ENCODE results near the gene TRUB2. TPM values are rescaled to one million over a fixed set of nuclear protein-coding genes. Genes with fewer than 3 reads are reported as not detected.

Gene TRUB2
- total RNA-seq, 1 donor from 2014 or later: 8.3 TPM

- no peak overlapping the region for H3K4me3 ChIP-seq
- peaks cover 18% of the 10 kb centered on the region for H4K20me1 ChIP-seq (ENCODE audit: low read depth)
- peaks cover 16% of the 10 kb centered on the region for H3F3A ChIP-seq (ENCODE audit: low read depth)
- Mint-ChIP-seq H3K27me3 (ENCODE audit: insufficient read depth, low read depth) (peaks cover 2% of the 10 kb centered on the region), H3K4me1 (peaks cover 5% of the 10 kb centered on the region), H3K4me3 (peak overlapping the region; percentile 48), H3K27ac (peak overlapping the region; percentile 69), H3K36me3 (peaks cover 5% of the 10 kb centered on the region), H3K9me3 (no peaks in the 10 kb centered on the region)
- no peak for TF ChIP-seq EZH2 (IDR thresholded peaks at IDR 0.05)
- no peak for TF ChIP-seq EZH2phosphoT487 (IDR thresholded peaks at IDR 0.05)
- TF ChIP-seq, protein P1, sequence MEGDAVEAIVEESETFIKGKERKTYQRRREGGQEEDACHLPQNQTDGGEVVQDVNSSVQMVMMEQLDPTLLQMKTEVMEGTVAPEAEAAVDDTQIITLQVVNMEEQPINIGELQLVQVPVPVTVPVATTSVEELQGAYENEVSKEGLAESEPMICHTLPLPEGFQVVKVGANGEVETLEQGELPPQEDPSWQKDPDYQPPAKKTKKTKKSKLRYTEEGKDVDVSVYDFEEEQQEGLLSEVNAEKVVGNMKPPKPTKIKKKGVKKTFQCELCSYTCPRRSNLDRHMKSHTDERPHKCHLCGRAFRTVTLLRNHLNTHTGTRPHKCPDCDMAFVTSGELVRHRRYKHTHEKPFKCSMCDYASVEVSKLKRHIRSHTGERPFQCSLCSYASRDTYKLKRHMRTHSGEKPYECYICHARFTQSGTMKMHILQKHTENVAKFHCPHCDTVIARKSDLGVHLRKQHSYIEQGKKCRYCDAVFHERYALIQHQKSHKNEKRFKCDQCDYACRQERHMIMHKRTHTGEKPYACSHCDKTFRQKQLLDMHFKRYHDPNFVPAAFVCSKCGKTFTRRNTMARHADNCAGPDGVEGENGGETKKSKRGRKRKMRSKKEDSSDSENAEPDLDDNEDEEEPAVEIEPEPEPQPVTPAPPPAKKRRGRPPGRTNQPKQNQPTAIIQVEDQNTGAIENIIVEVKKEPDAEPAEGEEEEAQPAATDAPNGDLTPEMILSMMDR (IDR thresholded peaks at IDR 0.05): no peak
- no peaks in the 10 kb centered on the region for H3K4me1 ChIP-seq
- DNase-seq (ENCODE audit: low spot score): no peak
- H3K9me3 ChIP-seq (ENCODE audit: low read depth): no peaks in the 10 kb centered on the region
- no peak overlapping the region for H3K27ac ChIP-seq
- peaks cover 9% of the 10 kb centered on the region for H3K27me3 ChIP-seq
- H2AFZ ChIP-seq (replicated peaks): no peak overlapping the region
- H3K79me2 ChIP-seq (ENCODE audit: low read depth): no peaks in the 10 kb centered on the region
- no peak overlapping the region for H3K9ac ChIP-seq
- no peak overlapping the region for H3K4me2 ChIP-seq
- no peaks in the 10 kb centered on the region for H3K36me3 ChIP-seq
Observed at GRCh38 chr9:128337936-128338335, 15.7 kb upstream of the TRUB2 start.

GRCh38 chr9:128335914-128336313 is 13.7 kb upstream of the TRUB2 start:
- Histone ChIP-seq H3K9ac (no peak overlapping the region), H3F3A (ENCODE audit: low read depth) (peaks cover 12% of the 10 kb centered on the region), H3K27me3 (peaks cover 4% of the 10 kb centered on the region)

DNA sequence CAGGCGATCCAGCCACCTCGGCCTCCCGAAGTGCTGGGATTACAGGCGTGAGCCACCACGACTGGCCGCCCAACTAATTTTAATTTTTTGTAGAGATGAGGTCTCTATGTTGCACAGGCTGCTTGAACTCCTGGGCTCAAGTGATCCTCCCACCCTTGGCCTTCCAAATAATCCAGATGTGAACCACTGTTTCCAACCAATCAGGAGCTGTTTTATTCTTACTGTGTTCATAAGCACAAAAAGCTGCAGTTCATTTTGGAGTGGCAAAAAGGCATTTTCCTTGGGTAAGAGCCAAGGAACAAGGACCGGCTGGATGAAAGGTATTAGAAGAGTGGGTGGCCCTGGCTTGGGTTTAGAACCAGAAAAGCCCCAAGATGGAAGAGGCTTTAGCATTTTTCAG is 12.9 kb upstream of the TRUB2 start:
- no peak overlapping the region for H3K4me3 ChIP-seq
- no peaks in the 10 kb centered on the region for H3K4me1 Mint-ChIP-seq
- TF ChIP-seq EZH2 (IDR thresholded peaks at IDR 0.05) (no peak), EZH2phosphoT487 (IDR thresholded peaks at IDR 0.05) (no peak)
- TF ChIP-seq, protein P1 (IDR thresholded peaks at IDR 0.05): no peak
- H3F3A ChIP-seq (ENCODE audit: low read depth): peaks cover 8% of the 10 kb centered on the region
- peaks cover 5% of the 10 kb centered on the region for H3K27me3 Mint-ChIP-seq (ENCODE audit: insufficient read depth, low read depth)
- H3K27ac Mint-ChIP-seq: no peak overlapping the region
- H3K79me2 ChIP-seq (ENCODE audit: low read depth): no peaks in the 10 kb centered on the region
- no peaks in the 10 kb centered on the region for H3K9me3 Mint-ChIP-seq
- no peaks in the 10 kb centered on the region for H3K9me3 ChIP-seq (ENCODE audit: low read depth)
- no peak overlapping the region for H3K9ac ChIP-seq
- no peak overlapping the region for H3K4me3 Mint-ChIP-seq
- H3K4me1 ChIP-seq: no peaks in the 10 kb centered on the region
- no peaks in the 10 kb centered on the region for H3K36me3 ChIP-seq
- no peak for DNase-seq (ENCODE audit: low spot score)
- H2AFZ ChIP-seq (replicated peaks): no peak overlapping the region
- no peaks in the 10 kb centered on the region for H4K20me1 ChIP-seq (ENCODE audit: low read depth)
- no peak overlapping the region for H3K27ac ChIP-seq
- no peak overlapping the region for H3K4me2 ChIP-seq
- H3K36me3 Mint-ChIP-seq: peaks cover 5% of the 10 kb centered on the region
- H3K27me3 ChIP-seq: no peaks in the 10 kb centered on the region

More at GRCh38 chr9:128335914-128336313, 13.7 kb upstream of the TRUB2 start:
- Histone ChIP-seq H3K4me3 (no peak overlapping the region), H4K20me1 (ENCODE audit: low read depth) (peaks cover 3% of the 10 kb centered on the region), H3K4me2 (no peak overlapping the region), H3K79me2 (ENCODE audit: low read depth) (no peaks in the 10 kb centered on the region), H3K4me1 (no peaks in the 10 kb centered on the region), H3K36me3 (no peaks in the 10 kb centered on the region), H3K9me3 (ENCODE audit: low read depth) (no peaks in the 10 kb centered on the region), H3K27ac (no peak overlapping the region), H2AFZ (replicated peaks) (no peak overlapping the region)
- Mint-ChIP-seq H3K27me3 (ENCODE audit: insufficient read depth, low read depth) (peaks cover 5% of the 10 kb centered on the region), H3K27ac (no peak overlapping the region), H3K4me3 (no peak overlapping the region), H3K4me1 (no peaks in the 10 kb centered on the region), H3K36me3 (peaks cover 5% of the 10 kb centered on the region), H3K9me3 (no peaks in the 10 kb centered on the region)
- TF ChIP-seq EZH2phosphoT487 (IDR thresholded peaks at IDR 0.05) (no peak), EZH2 (IDR thresholded peaks at IDR 0.05) (no peak)
- TF ChIP-seq, protein P1 (IDR thresholded peaks at IDR 0.05): no peak
- DNase-seq (ENCODE audit: low spot score): no peak
